ENCODE data around the gene MBNL1.

MBNL1 gene

DNA sequence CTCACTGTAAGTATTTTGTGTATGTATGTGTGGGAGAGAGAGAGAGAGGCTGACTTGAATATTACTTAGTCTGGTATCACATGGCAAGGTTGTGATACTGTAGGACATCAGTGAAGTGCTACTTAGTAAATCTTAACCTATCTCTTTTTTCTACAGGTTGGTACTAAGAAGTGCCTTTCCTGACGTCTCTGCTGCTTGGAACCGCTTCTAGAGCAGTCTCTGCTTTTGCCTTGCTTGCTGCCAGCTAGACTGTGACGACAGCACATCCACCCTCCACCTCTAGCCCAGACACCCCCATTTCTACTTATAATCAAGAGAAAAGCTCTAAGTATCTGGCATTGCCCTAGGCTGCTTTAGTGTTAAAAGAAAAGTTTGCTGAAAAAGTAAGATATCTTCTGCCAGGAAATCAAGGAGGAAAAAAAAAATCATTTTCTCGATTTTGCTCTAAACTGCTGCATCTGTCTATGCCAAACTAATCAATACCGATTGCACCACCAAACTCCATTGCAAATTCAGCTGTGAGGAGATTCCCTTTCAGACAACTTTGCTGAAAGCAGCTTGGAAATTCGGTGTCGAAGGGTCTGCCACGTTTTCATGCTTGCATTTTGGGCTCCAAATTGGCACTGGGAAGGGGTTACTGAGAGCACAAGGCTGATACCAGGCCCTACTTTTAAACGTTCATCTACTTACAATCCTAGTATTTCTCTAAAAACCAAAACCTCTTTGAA, 30.7 kb downstream of the MBNL1 start:
- DNase-seq: no peak

DNA sequence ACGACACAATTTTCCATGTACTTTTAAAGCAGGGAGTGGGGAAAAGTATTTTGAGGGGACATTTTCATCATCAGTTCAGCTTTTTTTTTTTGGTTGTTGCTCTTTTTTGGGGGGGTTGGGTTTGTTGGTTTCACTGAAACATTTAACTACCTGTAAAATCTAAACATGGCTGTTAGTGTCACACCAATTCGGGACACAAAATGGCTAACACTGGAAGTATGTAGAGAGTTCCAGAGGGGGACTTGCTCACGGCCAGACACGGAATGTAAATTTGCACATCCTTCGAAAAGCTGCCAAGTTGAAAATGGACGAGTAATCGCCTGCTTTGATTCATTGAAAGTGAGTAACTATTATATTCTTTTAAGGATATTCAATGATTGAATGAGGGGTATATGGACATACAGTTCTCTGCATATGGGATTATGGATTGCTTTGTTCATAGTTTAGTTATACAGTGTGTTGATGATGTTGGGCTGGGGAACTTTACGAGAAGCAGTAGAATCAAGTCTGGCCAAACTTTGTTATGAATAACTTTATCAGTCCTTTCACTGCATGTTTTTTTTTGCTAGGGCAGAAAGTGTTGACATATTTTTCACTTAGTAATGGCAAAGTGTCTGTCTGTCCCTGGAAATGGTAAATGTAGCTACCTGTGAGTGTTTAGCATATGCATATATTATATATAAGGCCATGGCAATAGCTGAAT, 31.5 kb downstream of the MBNL1 start:
- no peak for DNase-seq

DNA sequence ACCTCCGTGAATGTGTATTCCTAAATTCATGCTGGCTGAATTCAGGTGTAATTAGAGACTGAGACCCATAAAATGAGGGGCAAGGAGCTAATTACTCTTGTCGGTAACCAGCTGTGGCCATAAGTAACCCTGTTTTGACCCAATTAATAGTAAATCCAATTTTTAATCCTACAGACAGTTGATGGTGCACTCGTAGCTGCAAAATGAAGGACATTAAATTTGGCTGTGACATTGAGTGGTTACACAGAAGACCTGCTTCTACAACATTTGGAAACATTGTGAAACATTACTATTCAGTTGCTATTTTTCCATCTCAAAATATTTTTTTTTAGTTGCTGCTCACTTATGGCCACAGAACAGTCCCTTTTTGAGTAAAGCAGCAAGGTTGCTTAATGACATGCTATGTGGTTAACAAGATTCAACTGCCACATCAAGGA, 33.0 kb downstream of the MBNL1 start:
- no peak for DNase-seq

- no peak for DNase-seq
These were observed 33.8 kb downstream of the MBNL1 start for GRCh38 chr3:152302521-152303021.

GRCh38 chr3:152304160-152304559, 35.4 kb downstream of the MBNL1 start:
- no peak for DNase-seq

DNA sequence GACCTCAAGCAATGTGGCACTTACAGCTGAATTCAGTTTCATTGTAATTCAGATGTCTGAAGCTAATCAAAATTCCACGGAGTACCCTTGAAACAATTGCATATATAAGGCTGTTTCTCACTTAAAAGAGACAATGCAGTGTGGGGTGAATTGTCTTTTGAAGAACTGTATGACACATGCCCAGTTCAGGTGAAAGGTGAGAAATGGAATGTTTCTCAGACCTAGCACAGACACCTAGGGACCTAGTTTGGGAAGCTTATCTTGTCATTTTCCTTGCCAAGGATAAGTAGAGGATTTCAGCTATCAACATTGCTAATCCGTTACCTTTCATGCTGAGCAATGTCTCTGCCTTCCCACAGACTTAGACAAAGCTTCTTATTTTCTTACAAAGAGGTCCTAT, 36.3 kb downstream of the MBNL1 start:
- no peak for DNase-seq

DNA sequence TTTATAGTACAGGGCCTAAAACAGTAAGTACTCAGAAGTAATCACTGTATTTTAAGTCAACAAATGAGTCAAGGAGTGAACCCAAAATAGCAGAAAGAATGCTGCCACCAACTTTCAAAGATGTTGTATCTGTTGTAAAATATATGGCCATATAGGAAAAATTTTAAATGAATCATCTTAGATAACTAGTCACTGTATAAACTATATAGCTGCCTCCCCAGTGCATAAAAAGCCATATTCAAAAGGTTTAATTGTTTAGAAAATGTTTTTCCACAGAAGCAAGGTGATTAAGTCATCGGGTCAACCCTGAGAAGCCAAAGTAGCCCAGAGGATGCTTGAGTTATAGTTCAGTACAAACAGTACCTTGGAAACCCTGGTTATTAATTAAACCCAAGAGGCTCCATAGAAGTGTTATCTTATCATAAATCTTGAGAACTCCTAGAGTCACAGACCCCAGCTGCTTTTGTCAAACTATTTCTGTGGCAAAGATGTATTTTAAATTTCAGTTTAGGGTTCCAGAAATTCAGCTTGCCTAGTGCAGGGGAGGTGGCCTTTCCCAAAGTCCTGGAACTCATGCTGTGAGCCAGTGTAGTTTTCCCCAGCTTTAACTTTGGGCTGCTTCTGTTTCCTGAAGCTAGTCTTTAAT, 39.2 kb downstream of the MBNL1 start:
- no peak for DNase-seq

DNA sequence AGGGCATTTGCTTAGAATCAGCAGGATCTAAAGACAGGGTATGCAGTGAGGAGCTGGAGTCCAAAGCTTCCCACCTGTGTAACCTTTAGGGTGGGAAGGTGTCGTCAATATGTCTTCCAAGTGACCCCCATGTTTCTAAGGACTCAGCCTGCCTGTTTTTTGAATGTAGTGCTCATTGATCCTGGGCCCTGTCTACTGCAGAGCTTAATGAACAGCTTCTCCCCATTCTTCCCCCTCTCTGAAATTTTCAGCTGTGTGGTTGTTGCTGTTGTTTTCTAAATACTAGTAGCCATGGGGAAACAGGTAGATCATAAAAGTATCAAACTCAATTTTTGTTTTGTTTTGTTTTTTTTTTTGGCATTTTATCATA, 39.7 kb downstream of the MBNL1 start:
- DNase-seq: no peak

DNA sequence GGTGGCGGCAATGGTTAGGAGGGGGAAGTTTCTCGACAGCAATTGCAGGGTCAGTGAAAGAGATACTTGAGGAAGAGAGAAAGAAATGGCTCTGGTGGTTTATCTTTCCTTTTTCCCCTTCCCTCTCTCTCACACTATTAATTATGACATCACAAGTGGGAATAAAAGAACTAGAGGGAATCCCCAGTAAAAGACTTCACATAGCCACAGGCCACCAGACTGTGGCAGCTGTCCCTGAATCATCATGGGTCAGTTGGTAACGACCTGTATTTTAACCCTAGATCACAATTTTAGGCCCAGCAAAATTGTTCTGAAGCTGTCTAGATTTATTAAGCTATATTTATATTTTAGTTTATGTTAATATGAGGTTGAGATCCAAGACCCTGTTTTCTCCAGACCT, 40.3 kb downstream of the MBNL1 start:
- DNase-seq: no peak

GRCh38 chr3:152309535-152310307, 41.0 kb downstream of the MBNL1 start:
- DNase-seq: no peak

DNA sequence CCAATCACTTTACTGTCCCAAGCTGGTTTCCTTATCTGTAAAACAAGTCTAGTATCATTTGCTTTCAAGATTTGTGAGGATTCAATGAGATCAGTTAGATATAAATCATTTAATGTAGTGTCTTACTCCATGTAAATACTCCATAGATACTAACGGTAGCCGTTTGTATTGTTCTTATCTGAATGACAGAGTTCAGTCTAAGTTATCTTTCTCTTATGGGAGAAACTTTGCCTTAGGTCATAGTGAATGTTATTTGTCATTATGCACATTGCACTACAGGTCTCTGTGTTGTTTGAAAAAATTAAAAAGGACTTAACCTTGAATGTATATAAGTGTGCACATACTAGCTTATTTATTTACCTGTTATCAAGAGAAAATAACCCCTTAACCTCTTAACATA, 44.7 kb downstream of the MBNL1 start:
- DNase-seq: no peak

GRCh38 chr3:152313914-152314313, 45.2 kb downstream of the MBNL1 start:
- no peak for DNase-seq

GRCh38 chr3:152314677-152315353, 46.1 kb downstream of the MBNL1 start:
- no peak for DNase-seq

GRCh38 chr3:152315623-152316022, 46.9 kb downstream of the MBNL1 start:
- DNase-seq: no peak

GRCh38 chr3:152316318-152316717, 47.6 kb downstream of the MBNL1 start:
- no peak for DNase-seq

DNA sequence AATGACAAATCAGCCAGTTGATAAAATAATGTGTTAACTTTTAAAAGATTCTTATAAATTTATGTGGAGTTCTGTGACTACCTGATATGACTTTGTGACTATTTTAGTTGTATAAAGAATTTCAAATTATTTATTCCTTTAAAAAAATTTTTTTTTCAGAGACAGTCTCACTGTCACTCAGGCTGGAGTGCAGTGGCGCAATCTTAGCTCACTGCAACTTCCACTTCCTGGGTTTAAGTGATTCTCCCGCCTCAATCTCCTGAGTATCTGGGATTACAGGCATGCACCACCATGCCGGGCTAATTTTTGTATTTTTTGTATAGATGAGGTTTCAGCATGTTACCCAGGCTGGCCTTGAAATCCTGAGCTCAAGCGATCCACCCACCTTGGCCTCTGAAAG, 48.5 kb downstream of the MBNL1 start:
- no peak for DNase-seq

DNA sequence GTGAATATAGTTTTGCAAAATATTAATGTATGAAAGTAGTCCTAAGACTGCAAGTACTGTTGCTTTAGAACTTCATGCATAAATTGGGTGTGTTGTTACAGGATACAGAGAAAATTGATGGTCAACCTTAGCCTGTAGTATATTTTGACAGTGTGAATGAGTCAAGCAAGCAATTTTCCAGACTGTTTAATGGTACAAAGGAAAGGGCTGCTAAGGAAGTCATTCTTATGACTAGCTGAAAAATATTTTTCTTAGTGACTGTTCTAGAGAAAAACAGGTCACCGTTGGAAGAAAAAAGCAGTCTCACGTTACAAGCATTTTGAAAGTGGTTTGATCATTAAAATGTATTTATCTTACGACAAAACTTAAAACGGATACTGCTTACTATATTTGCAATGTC, 49.2 kb downstream of the MBNL1 start:
- DNase-seq: no peak

GRCh38 chr3:152318512-152318911, 49.8 kb downstream of the MBNL1 start:
- DNase-seq: no peak

GRCh38 chr3:152319256-152319655, 50.5 kb downstream of the MBNL1 start:
- DNase-seq: no peak

DNA sequence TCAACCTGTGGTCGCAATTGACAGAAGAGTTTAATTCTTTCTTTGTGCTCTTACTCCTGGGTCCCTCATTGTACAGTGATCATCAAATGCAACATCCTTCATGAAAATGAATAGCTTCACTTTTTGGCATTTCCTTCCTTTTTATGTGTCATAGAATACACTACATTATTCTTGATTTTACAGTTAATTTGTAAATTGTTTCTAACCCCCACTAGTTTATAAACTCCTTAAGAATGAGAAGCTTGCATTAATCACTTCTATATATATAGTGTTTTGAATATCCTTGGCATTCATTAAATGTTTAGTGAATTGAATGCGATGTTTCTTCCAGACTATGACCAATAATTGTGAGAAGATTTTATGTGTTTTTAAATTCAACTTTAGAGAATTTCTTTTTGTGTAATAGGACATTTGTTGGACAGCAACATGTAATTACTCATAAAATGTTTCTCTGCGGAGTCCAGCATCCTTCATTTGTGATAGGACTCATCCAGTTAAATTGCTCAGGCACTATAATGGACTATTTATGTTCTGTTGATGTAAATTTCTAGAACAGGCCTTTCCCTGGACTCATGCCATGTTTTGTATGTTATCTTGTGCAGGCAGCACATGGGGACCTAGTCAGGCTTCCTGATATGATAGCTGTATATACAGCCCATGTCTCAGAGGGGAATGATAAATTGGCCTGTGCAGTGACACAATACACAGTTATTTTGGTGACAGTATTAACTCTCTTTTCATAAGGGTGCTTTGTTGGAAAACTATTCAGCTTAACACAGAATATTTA, 51.3 kb downstream of the MBNL1 start:
- DNase-seq: no peak

- DNase-seq: no peak
These were observed 52.6 kb downstream of the MBNL1 start for GRCh38 chr3:152321200-152321954.

Measured in NCI-H2029 treated with DMSO at 0.1 percent for 48 hours (cell line).